Measurements from ENCODE around the gene TMEM143.
A peak's percentile ranks its signal among the peaks of the same experiment; 100 is the strongest.

The TMEM143 gene

DNA sequence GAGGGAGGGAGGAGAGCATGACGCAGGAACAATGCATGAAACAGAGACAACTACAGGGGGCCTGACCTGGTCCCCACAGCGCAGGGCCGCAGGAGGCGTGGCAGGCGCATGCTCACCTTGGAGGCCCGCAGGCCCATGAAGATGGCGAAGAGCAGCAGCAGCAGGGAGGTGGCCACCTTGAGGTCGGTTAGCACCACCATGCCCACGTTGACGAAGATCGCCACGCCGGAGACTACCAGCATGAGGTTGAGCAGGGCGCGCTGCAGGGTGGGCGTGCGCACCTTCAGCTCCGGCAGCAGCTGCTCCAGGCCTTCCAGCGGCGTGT, 21.4 kb downstream of the TMEM143 start:
- no peaks in the 10 kb centered on the region for H3K9me3 ChIP-seq (ENCODE audit: control insufficient read depth, low read length)
- no peaks in the 10 kb centered on the region for H3K36me3 ChIP-seq (ENCODE audit: control insufficient read depth, insufficient read depth, low read length)
- H3K27me3 ChIP-seq (replicated peaks; ENCODE audit: control insufficient read depth, insufficient read depth, low read length, poor library complexity, severe bottlenecking), result no peaks in the 10 kb centered on the region
- H3K27ac ChIP-seq (ENCODE audit: insufficient read depth, low read length, poor library complexity, severe bottlenecking), result no peak overlapping the region
- no peak for DNase-seq
- H3K4me1 ChIP-seq (ENCODE audit: control insufficient read depth, insufficient read depth, low read length, poor library complexity, severe bottlenecking), result no peaks in the 10 kb centered on the region
- no peak overlapping the region for H3K4me3 ChIP-seq (ENCODE audit: insufficient read depth, low read depth, low read length, poor library complexity, severe bottlenecking)

DNA sequence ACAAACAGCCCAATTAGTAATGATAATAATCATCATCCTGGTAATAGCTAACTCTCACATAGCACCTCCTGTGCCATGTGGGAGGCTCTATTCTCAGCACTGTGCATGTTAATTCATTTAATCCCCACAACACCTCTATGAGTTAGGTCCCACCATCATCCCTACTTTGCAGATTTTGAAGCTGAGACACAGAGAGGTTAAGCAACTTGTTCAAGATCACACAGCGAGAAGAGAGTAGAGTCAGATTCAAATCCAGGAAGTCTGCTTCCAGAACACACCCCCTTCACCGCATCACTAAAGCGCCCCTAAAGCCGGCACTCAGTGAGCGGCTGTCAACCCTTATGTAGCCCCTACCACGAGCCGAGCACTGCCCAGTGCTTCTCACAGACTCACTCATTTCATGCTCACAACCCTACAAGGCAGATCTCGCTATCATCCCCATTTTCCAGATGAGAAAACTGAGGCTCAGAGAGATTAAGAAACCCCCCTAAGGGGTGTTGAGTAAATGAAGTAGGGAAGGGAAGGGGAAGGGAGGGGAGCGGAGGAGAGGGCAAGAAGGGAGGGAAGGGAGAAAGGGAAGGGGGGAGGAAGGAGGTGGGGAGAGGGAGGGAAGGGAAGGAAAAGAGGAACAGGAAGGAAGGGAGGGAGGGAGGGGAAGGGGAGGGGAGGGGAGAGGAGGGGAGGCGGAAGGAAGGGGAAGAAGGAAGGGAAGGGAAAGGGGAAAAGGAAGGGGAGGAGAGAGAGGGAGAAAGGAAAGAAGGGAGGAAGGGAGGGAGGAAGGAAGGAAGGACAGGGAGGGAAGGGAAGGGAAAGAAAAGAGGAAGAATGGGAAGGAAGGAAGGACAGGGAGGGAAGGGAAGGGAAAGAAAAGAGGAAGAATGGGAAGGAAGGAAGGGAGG, 22.0 kb downstream of the TMEM143 start:
- Histone ChIP-seq H3K4me1 (ENCODE audit: control insufficient read depth, insufficient read depth, low read length, poor library complexity, severe bottlenecking) (no peaks in the 10 kb centered on the region), H3K9me3 (ENCODE audit: control insufficient read depth, low read length) (no peaks in the 10 kb centered on the region), H3K4me3 (ENCODE audit: insufficient read depth, low read depth, low read length, poor library complexity, severe bottlenecking) (no peak overlapping the region), H3K27ac (ENCODE audit: insufficient read depth, low read length, poor library complexity, severe bottlenecking) (no peak overlapping the region), H3K27me3 (replicated peaks; ENCODE audit: control insufficient read depth, insufficient read depth, low read length, poor library complexity, severe bottlenecking) (no peaks in the 10 kb centered on the region), H3K36me3 (ENCODE audit: control insufficient read depth, insufficient read depth, low read length) (no peaks in the 10 kb centered on the region)
- no peak for DNase-seq

DNA sequence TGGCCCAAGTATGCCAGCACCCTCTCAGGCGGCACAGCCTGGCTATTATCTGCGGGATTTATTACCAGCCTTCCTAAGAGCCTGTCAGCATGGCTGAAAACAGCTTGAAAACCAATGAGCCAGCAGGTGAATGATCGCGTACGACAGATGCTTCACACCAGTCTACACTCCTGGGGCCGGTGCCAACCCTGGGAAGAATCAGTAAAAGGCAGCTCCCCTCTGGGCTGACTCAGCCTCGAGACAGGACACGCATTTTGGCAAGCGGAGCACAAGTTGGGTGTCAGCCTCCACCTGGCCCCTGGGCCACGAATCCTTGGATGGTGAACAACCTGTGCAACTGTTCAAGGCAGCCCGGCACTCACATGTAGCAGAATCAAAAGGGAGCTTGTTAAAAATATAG, 22.7 kb downstream of the TMEM143 start:
- Histone ChIP-seq H3K4me3 (ENCODE audit: insufficient read depth, low read depth, low read length, poor library complexity, severe bottlenecking) (no peak overlapping the region), H3K27ac (ENCODE audit: insufficient read depth, low read length, poor library complexity, severe bottlenecking) (no peak overlapping the region), H3K36me3 (ENCODE audit: control insufficient read depth, insufficient read depth, low read length) (no peaks in the 10 kb centered on the region), H3K4me1 (ENCODE audit: control insufficient read depth, insufficient read depth, low read length, poor library complexity, severe bottlenecking) (no peaks in the 10 kb centered on the region), H3K9me3 (ENCODE audit: control insufficient read depth, low read length) (no peaks in the 10 kb centered on the region), H3K27me3 (replicated peaks; ENCODE audit: control insufficient read depth, insufficient read depth, low read length, poor library complexity, severe bottlenecking) (no peaks in the 10 kb centered on the region)
- no peak for DNase-seq

DNA sequence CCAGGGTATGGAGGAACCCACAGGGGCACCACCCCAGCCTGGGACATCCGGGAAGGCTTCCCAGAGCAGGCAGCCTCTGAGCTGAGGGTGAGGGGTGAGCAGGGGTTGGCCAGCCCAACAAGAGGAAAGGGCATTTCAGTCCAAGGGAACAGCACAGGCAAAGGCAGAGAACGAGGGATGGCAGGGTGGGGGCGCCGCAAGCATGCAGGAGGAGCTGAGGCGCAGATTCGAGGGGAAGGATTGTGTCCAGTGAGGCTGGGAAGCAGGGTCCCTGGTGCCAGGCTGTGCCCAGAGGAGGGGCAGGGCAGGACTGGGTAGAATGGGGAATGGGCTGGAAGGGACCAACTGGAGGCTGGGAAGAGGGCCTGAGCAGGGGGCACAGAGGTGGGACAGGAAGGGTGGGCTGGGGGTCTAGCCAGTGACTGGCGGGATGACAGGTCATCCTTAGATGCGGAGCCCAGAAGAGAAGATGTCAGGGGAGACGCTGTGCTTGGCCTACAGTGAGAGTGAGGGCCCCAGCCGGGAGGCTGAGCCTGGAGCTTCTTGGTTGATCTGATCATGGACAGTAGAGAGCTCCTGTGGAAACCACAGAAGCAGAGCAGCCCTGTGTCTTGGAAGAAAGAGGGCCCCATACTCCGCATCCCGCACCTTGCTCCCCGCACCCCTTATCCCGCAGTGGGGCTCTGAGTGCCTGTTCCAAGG, 24.8 kb downstream of the TMEM143 start:
- Histone ChIP-seq H3K9me3 (ENCODE audit: control insufficient read depth, low read length) (no peaks in the 10 kb centered on the region), H3K4me3 (ENCODE audit: insufficient read depth, low read depth, low read length, poor library complexity, severe bottlenecking) (no peak overlapping the region), H3K27ac (ENCODE audit: insufficient read depth, low read length, poor library complexity, severe bottlenecking) (no peak overlapping the region), H3K36me3 (ENCODE audit: control insufficient read depth, insufficient read depth, low read length) (no peaks in the 10 kb centered on the region), H3K27me3 (replicated peaks; ENCODE audit: control insufficient read depth, insufficient read depth, low read length, poor library complexity, severe bottlenecking) (no peaks in the 10 kb centered on the region), H3K4me1 (ENCODE audit: control insufficient read depth, insufficient read depth, low read length, poor library complexity, severe bottlenecking) (peaks cover 3% of the 10 kb centered on the region)
- DNase-seq, result no peak

DNA sequence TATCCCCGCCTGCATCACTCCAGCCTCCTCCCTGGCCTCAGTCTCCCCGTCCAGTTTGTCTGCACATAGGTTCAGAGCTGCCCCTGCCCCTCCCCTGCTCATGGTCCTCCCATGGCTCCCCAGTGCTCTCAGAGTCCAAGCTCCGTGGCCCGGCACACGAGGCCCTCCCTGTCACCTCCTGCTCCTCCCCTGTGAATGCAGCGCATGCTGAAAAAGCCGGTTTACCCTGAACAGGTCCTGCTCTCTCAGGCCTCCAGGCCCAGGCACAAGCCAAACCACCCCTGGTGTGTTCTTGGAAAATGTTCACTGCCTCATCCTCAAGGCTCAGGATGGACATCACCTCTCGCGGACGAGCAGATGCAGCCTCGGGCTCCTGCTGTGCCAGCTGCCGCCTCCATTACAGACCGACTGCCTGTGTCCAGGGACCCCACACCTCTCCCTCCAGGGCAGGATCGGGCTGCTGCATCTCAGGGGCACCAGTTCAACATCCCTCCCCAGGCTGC, 25.4 kb downstream of the TMEM143 start:
- Histone ChIP-seq H3K4me3 (ENCODE audit: insufficient read depth, low read depth, low read length, poor library complexity, severe bottlenecking) (no peak overlapping the region), H3K27me3 (replicated peaks; ENCODE audit: control insufficient read depth, insufficient read depth, low read length, poor library complexity, severe bottlenecking) (no peaks in the 10 kb centered on the region), H3K4me1 (ENCODE audit: control insufficient read depth, insufficient read depth, low read length, poor library complexity, severe bottlenecking) (peaks cover 7% of the 10 kb centered on the region), H3K9me3 (ENCODE audit: control insufficient read depth, low read length) (no peaks in the 10 kb centered on the region), H3K27ac (ENCODE audit: insufficient read depth, low read length, poor library complexity, severe bottlenecking) (no peak overlapping the region), H3K36me3 (ENCODE audit: control insufficient read depth, insufficient read depth, low read length) (no peaks in the 10 kb centered on the region)
- no peak for DNase-seq

DNA sequence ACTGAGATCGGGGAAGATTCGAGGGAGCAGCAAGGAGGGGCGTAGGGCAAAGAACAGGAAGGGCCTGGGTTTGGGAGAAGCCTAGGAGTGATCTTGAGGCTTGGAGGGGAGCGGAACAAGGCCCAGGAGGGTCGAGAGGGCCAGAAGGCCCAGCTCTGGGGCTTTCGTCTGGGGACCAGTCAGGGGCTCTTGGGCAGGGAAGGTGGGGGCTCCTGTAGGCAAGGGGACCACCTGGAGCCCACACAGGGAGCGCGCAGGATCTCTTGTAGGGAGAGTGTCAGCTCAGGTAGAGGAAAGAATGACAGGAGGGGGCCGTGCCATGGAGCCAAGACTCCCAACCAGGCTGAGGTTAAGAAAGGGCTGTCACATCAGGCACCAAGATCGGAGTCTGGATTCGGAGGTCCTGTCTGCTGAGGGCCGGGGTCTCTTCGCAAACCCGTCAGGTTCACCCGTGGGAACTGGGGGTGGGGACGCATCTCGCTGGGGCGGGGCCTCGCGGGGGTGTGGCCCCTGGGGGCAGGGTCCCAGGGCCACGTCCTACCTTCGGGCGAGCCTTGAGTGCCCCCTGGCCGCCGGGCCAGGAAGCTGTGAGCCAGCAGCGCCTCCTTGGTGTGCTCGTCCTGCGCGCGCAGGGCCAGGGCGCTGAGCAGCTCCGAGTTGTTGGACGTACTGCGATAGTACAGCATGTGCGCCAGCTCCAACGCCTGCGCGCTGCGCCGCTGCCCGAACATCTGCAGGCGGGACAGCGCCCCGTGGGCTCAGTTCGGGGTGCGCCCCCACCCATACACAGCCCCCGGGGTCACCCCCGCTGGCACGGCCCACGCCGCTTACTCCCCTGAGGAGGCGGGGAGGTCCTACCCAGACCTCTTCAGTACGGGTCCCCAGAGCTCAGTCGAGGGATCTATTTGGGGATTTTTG, 30.0 kb downstream of the TMEM143 start:
- DNase-seq, result peak; percentile 85 to 89 (median 86)
- Histone ChIP-seq H3K27ac (ENCODE audit: insufficient read depth, low read length, poor library complexity, severe bottlenecking) (peak overlapping the region; percentile 92), H3K4me3 (ENCODE audit: insufficient read depth, low read depth, low read length, poor library complexity, severe bottlenecking) (peak overlapping the region; percentile 67), H3K27me3 (replicated peaks; ENCODE audit: control insufficient read depth, insufficient read depth, low read length, poor library complexity, severe bottlenecking) (no peaks in the 10 kb centered on the region), H3K9me3 (ENCODE audit: control insufficient read depth, low read length) (no peaks in the 10 kb centered on the region), H3K4me1 (ENCODE audit: control insufficient read depth, insufficient read depth, low read length, poor library complexity, severe bottlenecking) (peaks cover 47% of the 10 kb centered on the region), H3K36me3 (ENCODE audit: control insufficient read depth, insufficient read depth, low read length) (peaks cover 8% of the 10 kb centered on the region)

DNA sequence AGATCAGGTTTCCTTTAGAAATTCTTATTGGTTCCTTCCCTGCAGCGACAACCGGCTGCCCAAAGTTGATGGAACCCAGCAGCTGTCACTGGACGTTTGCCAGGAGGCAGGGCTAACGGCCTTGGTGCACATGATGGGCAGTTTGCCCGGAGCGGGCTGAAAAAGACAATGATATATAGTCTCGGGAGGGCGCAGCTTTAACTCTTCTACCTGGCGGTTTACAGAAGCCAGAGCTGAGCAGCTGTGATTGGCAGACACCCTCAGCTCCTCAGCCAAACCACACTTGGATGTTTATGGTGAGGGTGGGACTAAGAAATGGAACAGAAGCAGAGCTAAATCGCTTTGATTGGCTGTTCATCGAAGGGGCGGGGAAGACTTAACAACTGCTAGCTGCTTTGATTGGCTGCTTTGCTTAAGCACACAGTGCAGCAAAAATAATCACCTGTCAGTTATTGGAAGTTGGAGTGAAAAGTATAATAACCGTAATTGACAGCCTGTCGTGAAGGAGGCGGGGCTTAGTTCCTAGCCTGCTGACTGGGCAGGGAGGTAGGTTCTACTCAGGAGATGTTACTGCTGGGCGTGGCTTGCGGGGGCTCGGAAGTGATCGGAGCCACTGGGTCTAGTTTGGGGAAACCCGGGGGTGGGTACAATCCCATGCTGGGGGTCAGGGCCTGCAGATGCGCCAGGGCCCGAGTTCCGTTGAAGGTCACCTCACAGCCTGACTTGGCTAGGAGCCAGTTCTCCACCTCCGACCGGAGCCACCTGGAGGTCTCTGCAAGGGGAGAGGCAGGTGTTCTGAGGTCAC, 30.9 kb downstream of the TMEM143 start:
- no peaks in the 10 kb centered on the region for H3K27me3 ChIP-seq (replicated peaks; ENCODE audit: control insufficient read depth, insufficient read depth, low read length, poor library complexity, severe bottlenecking)
- peaks cover 48% of the 10 kb centered on the region for H3K4me1 ChIP-seq (ENCODE audit: control insufficient read depth, insufficient read depth, low read length, poor library complexity, severe bottlenecking)
- H3K4me3 ChIP-seq (ENCODE audit: insufficient read depth, low read depth, low read length, poor library complexity, severe bottlenecking), result peak overlapping the region; percentile 67
- no peaks in the 10 kb centered on the region for H3K9me3 ChIP-seq (ENCODE audit: control insufficient read depth, low read length)
- peak overlapping the region; percentile 92 for H3K27ac ChIP-seq (ENCODE audit: insufficient read depth, low read length, poor library complexity, severe bottlenecking)
- DNase-seq, result peak; percentile 94 to 96 (median 95)
- H3K36me3 ChIP-seq (ENCODE audit: control insufficient read depth, insufficient read depth, low read length), result peaks cover 11% of the 10 kb centered on the region

DNA sequence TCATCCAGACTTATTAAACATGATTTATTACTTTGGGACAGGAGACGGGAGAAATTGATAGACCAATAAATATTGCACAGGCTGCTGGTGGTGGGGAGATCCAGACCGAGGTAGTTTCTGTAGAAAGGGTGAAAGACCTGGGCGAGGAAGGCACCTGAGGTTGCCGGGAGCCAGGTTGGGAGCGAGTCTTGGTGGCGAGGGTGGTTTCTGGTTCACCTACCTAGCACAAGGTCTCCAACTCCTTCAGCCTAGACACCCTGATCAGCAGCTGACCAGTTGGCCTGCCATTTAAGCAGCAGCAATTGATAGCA, 31.4 kb downstream of the TMEM143 start:
- no peaks in the 10 kb centered on the region for H3K27me3 ChIP-seq (replicated peaks; ENCODE audit: control insufficient read depth, insufficient read depth, low read length, poor library complexity, severe bottlenecking)
- H3K9me3 ChIP-seq (ENCODE audit: control insufficient read depth, low read length), result no peaks in the 10 kb centered on the region
- no peak for DNase-seq
- H3K36me3 ChIP-seq (ENCODE audit: control insufficient read depth, insufficient read depth, low read length), result peaks cover 17% of the 10 kb centered on the region
- H3K4me1 ChIP-seq (ENCODE audit: control insufficient read depth, insufficient read depth, low read length, poor library complexity, severe bottlenecking), result peaks cover 54% of the 10 kb centered on the region
- H3K27ac ChIP-seq (ENCODE audit: insufficient read depth, low read length, poor library complexity, severe bottlenecking), result peak overlapping the region; percentile 66
- H3K4me3 ChIP-seq (ENCODE audit: insufficient read depth, low read depth, low read length, poor library complexity, severe bottlenecking), result peak overlapping the region; percentile 42

DNA sequence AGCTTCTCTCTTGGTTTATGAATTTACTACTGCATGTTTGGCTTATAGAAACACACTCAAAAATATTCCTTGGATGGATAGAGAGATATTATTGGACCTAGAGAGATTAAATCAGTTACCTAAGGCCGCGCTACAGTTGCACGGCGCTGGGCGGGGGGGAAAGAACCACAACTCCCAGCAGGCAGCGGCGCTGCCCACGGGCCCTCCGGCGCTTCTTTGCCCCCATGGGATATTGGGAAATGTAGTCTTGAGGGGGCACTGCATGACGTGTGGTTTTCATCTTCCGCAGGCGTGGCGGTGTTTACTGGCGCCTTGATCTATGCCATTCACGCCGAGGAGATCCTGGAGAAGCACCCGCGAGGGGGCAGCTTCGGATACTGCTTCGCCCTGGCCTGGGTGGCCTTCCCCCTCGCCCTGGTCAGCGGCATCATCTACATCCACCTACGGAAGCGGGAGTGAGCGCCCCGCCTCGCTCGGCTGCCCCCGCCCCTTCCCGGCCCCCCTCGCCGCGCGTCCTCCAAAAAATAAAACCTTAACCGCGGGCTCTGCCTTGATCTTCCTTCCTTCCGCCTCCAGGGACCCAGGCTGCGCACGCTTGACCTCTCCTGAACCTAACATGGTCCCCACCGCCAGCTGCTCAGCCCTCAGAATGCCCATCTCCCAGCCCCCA, 33.6 kb downstream of the TMEM143 start:
- Histone ChIP-seq H3K9me3 (ENCODE audit: control insufficient read depth, low read length) (no peaks in the 10 kb centered on the region), H3K4me1 (ENCODE audit: control insufficient read depth, insufficient read depth, low read length, poor library complexity, severe bottlenecking) (peaks cover 62% of the 10 kb centered on the region), H3K27me3 (replicated peaks; ENCODE audit: control insufficient read depth, insufficient read depth, low read length, poor library complexity, severe bottlenecking) (no peaks in the 10 kb centered on the region), H3K27ac (ENCODE audit: insufficient read depth, low read length, poor library complexity, severe bottlenecking) (peak overlapping the region; percentile 78), H3K4me3 (ENCODE audit: insufficient read depth, low read depth, low read length, poor library complexity, severe bottlenecking) (peak overlapping the region; percentile 48), H3K36me3 (ENCODE audit: control insufficient read depth, insufficient read depth, low read length) (peaks cover 17% of the 10 kb centered on the region)
- peak; percentile 73 to 81 (median 79) for DNase-seq
